Measurements from ENCODE around the gene CD300E.
"Not testable (repeated sequence)": the region's sequence is repeated elsewhere in the genome, so short reads cannot be mapped to it uniquely, and the experiment has no call there.

CD300E gene

GRCh38 chr17:74598346-74599022 lies 25.1 kb downstream of the CD300E start:
- no peak for DNase-seq (ENCODE audit: low read depth)

- DNase-seq (ENCODE audit: low read depth) = no peak
Observed at GRCh38 chr17:74597069-74597790, 26.3 kb downstream of the CD300E start.

- DNase-seq (ENCODE audit: low read depth) = no peak
Observed at GRCh38 chr17:74595037-74595750, 28.3 kb downstream of the CD300E start.

GRCh38 chr17:74592087-74592990 lies 31.2 kb downstream of the CD300E start, which contains the start of gene CD300LD:
Gene CD300LD (minus strand): TSS chr17:74592283. CDS start chr17:74592202, 81 bp downstream.
- DNase-seq (ENCODE audit: low read depth) = no peak

GRCh38 chr17:74591503-74591902 lies 32.0 kb downstream of the CD300E start:
- no peak for DNase-seq (ENCODE audit: low read depth)

GRCh38 chr17:74585711-74586110 lies 37.8 kb downstream of the CD300E start:
- DNase-seq (ENCODE audit: low read depth) = no peak

GRCh38 chr17:74584292-74585060 lies 39.1 kb downstream of the CD300E start:
- no peak for DNase-seq (ENCODE audit: low read depth)

- DNase-seq (ENCODE audit: low read depth) = no peak
Observed at GRCh38 chr17:74582633-74583032, 40.9 kb downstream of the CD300E start.

GRCh38 chr17:74579900-74580299 lies 43.6 kb downstream of the CD300E start:
- DNase-seq (ENCODE audit: low read depth) = no peak

- no peak for DNase-seq (ENCODE audit: low read depth)
Observed at GRCh38 chr17:74578979-74579378, 44.6 kb downstream of the CD300E start.

- no peak for DNase-seq (ENCODE audit: low read depth)
Observed at GRCh38 chr17:74574489-74575142, 48.9 kb downstream of the CD300E start.

GRCh38 chr17:74573635-74574034 lies 49.9 kb downstream of the CD300E start:
- not testable (repeated sequence) for DNase-seq (ENCODE audit: low read depth)

GRCh38 chr17:74573169-74573568 lies 50.4 kb downstream of the CD300E start:
- no peak for DNase-seq (ENCODE audit: low read depth)

GRCh38 chr17:74571621-74572270 lies 51.8 kb downstream of the CD300E start:
- DNase-seq (ENCODE audit: low read depth) = no peak

GRCh38 chr17:74569020-74570003 lies 54.2 kb downstream of the CD300E start:
- no peak for DNase-seq (ENCODE audit: low read depth)

- DNase-seq (ENCODE audit: low read depth) = no peak
Observed at GRCh38 chr17:74568106-74568873, 55.2 kb downstream of the CD300E start.

GRCh38 chr17:74567397-74567796 lies 56.1 kb downstream of the CD300E start, which contains the start of gene CD300H:
Gene CD300H (minus strand): TSS chr17:74567509.
- DNase-seq (ENCODE audit: low read depth) = no peak

Measured in stimulated activated CD8-positive, alpha-beta memory T cell treated with anti-CD3 and anti-CD28 coated beads, Interleukin-15, amount 100 ng/mL, for 24 hours (primary cell).